Dendritic cell treated with granulocyte-macrophage colony-stimulating factor and Interleukin-4, amounts not matched to agents 40 ng/mL and 50 ng/mL, for 4 days (primary cell): ENCODE measurements around the gene ADD3.

Experiments used
- H3K27ac Mint-ChIP-seq: one replicate; pipeline ENCODE4 v1.8.0; 2022; ENCODE audit warnings: mild to moderate bottlenecking, mixed read lengths
- H3K27me3 Mint-ChIP-seq: one replicate; pipeline ENCODE4 v1.8.0; 2022; ENCODE audit warnings: mild to moderate bottlenecking, mixed read lengths
- H3K36me3 Mint-ChIP-seq: one replicate; pipeline ENCODE4 v1.8.0; 2022; ENCODE audit warnings: low read depth, mixed read lengths
- H3K4me1 Mint-ChIP-seq: one replicate; pipeline ENCODE4 v1.8.0; 2022; ENCODE audit warnings: low read depth, mixed read lengths
- H3K4me3 Mint-ChIP-seq: one replicate; pipeline ENCODE4 v1.8.0; 2022; ENCODE audit warnings: mild to moderate bottlenecking, moderate library complexity, mixed read lengths
- H3K9me3 Mint-ChIP-seq: one replicate; pipeline ENCODE4 v1.8.0; 2022; ENCODE audit warnings: mixed read lengths
- intact Hi-C: fragments of 100-400 bp; cut with micrococcal nuclease; formaldehyde crosslinking; loops from one replicate; pipeline ENCODE4 v1.15.0; 2022

Gene ADD3

DNA sequence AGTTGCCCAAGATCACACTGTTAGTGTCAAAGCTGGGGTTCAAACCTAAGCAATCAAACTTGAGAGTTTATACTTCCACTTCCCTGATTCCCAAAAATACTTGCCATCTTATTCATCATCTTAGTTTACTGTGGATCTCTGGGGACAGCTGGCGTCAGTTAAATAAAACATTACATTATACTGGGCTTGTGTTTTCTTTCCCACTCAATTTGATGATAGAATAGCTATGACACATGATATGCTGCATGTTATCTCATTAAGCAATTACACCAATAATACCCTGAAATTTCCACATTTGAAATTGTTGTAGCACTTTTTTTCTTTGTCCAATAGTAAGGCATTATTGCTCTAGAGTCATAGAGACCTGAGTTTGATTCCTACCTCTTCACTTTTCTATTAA is 136.7 kb downstream of the ADD3 start:
- H3K27me3 Mint-ChIP-seq, result peaks cover 19% of the 10 kb centered on the region
- H3K4me3 Mint-ChIP-seq, result no peak overlapping the region
- intact Hi-C loops, result loop anchor here (5.0 kb wide), 2 partner anchors 33 to 63 kb away; partner anchors contain the start of gene MXI1
- no peaks in the 10 kb centered on the region for H3K9me3 Mint-ChIP-seq
- H3K27ac Mint-ChIP-seq, result no peak overlapping the region
- H3K36me3 Mint-ChIP-seq, result peaks cover 6% of the 10 kb centered on the region
- H3K4me1 Mint-ChIP-seq, result peaks cover 38% of the 10 kb centered on the region

DNA sequence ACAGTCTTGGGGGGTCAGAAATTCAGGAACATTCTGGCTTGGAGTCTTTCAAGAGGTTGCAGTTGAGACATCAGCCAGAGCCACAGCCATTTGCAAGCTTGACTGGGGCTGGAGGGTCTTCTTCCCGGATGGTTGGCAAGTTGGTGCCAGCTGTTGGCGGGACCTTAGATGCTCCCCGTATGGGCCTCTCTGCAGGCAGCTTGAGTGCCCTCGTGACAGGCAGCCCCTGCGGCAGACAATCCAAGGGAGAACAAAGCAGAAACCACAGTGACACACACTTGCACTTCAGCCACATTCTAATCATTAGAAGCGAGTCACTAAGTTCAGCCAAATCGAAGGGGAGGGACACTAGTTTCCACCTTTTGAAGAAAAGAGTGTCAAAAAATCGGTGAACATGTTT is 140.2 kb downstream of the ADD3 start:
- Mint-ChIP-seq H3K9me3 (no peaks in the 10 kb centered on the region), H3K27ac (no peak overlapping the region), H3K36me3 (peaks cover 5% of the 10 kb centered on the region), H3K27me3 (peaks cover 35% of the 10 kb centered on the region), H3K4me1 (peaks cover 36% of the 10 kb centered on the region), H3K4me3 (no peak overlapping the region)
- intact Hi-C loops, result no loop called here

DNA sequence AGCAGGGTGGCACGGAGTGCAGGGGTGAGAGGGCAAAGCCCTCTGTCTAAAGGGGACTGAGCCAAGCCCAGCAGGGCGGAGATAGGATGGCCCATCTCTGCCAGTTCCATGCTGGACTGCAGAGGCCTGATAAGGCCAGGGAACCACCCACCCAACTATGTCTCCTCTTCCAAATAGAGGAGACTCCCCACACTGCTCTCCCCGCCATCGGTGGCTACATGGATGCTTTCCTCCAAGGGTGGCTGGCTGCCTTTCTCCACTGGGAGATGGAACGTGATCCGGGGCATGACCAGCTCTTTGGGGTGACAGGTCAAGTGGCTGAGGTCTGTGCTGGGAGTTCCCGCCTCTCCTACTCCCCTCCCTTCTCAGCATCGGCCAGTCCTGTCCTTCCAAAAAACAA is 141.5 kb downstream of the ADD3 start:
- H3K27me3 Mint-ChIP-seq, result peaks cover 41% of the 10 kb centered on the region
- H3K9me3 Mint-ChIP-seq, result no peaks in the 10 kb centered on the region
- no peaks in the 10 kb centered on the region for H3K36me3 Mint-ChIP-seq
- no peak overlapping the region for H3K27ac Mint-ChIP-seq
- intact Hi-C loops, result no loop called here
- H3K4me3 Mint-ChIP-seq, result no peak overlapping the region
- peaks cover 43% of the 10 kb centered on the region for H3K4me1 Mint-ChIP-seq

DNA sequence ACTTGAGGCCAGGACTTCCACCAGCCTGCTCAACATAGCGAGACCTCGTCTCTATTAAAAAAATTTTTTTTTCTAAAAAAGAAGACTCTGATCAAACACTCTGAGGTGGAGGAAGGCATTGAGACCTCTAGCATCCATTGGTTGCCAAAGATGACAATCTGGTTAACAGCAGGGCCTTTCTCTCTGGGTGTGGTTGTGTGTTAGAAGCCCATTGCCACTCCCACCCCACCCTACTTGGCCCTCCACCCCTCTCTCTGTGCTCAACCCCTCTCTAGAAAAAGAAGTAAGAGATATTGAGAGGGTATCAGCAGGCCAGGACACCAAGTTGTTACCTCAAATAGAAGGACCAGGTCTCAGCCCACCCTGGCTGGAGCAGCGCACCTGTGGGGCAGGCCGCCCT is 142.3 kb downstream of the ADD3 start:
- H3K4me1 Mint-ChIP-seq, result peaks cover 43% of the 10 kb centered on the region
- peaks cover 41% of the 10 kb centered on the region for H3K27me3 Mint-ChIP-seq
- no peaks in the 10 kb centered on the region for H3K36me3 Mint-ChIP-seq
- H3K9me3 Mint-ChIP-seq, result no peaks in the 10 kb centered on the region
- H3K4me3 Mint-ChIP-seq, result no peak overlapping the region
- no peak overlapping the region for H3K27ac Mint-ChIP-seq
- intact Hi-C loops, result no loop called here

DNA sequence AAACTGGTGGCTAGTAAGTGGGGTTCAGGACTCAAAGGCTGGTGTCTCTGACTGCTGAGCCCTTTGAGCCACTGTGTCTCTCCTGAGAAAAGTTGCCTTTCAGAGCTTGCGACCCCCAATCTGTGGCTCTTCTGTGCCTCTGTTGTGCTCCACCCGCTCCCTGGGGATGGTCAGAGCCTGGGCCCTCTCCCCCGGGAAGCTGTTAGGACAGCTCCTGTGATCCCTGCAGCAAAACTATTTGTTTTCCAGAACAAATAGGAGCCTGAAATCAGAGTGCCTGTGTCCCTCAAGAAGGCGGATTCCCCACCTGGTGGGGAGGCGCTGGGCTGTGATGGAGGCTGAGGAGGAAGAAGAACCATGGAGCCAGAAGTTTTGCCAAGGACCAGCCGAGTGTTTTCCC is 143.2 kb downstream of the ADD3 start:
- no peaks in the 10 kb centered on the region for H3K36me3 Mint-ChIP-seq
- peaks cover 37% of the 10 kb centered on the region for H3K27me3 Mint-ChIP-seq

DNA sequence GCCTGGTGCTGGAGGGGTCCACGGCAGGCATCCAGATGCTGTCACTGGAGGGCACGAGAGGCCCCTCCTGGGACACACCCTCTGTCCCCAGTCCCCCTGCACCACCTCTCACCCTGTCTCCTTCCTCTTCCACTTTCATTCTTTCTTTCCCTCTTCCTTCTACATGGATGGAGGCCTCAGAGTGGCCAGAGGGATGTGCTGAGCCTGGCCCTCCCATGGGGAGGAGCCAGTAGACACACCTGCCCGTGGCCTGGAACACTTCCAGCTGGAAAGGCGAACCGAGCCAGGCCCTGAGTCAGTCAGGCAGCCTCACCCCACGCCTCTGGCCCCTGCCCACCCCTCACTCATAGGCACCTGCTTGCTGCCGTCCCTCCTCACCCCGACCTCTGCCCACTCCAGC is 143.7 kb downstream of the ADD3 start:
- Mint-ChIP-seq H3K4me1 (peaks cover 57% of the 10 kb centered on the region), H3K27me3 (peaks cover 37% of the 10 kb centered on the region), H3K36me3 (no peaks in the 10 kb centered on the region), H3K9me3 (no peaks in the 10 kb centered on the region), H3K4me3 (no peak overlapping the region), H3K27ac (peak overlapping the region; percentile 63)
- intact Hi-C loops, result no loop called here

More for the DNA sequence above, 143.2 kb downstream of the ADD3 start:
- no peaks in the 10 kb centered on the region for H3K9me3 Mint-ChIP-seq
- no peak overlapping the region for H3K4me3 Mint-ChIP-seq
- intact Hi-C loops, result no loop called here
- H3K4me1 Mint-ChIP-seq, result peaks cover 52% of the 10 kb centered on the region
- H3K27ac Mint-ChIP-seq, result no peak overlapping the region

DNA sequence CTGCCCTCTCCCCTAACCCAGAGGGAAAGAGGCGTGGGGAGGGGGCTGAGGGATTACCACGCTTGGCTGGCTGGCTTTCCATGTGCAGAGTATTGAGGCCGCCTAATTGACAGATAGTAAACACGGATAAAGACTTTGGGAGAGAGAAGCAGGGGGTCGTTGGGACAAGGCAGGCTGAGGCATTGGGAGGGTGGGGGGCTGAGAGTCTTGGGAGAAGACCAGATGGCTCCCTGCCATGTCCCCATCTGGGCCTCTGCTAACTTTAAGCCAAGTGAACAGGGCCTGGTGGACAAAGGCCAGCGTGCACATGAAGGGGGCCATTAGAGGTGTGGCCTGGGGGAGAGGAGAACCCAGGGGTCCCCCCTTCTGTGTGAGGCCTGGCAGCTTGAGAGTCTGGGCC is 144.2 kb downstream of the ADD3 start:
- peaks cover 62% of the 10 kb centered on the region for H3K4me1 Mint-ChIP-seq
- H3K4me3 Mint-ChIP-seq, result no peak overlapping the region
- H3K36me3 Mint-ChIP-seq, result no peaks in the 10 kb centered on the region
- H3K27me3 Mint-ChIP-seq, result peaks cover 37% of the 10 kb centered on the region
- intact Hi-C loops, result no loop called here
- peak overlapping the region; percentile 63 for H3K27ac Mint-ChIP-seq
- H3K9me3 Mint-ChIP-seq, result no peaks in the 10 kb centered on the region

DNA sequence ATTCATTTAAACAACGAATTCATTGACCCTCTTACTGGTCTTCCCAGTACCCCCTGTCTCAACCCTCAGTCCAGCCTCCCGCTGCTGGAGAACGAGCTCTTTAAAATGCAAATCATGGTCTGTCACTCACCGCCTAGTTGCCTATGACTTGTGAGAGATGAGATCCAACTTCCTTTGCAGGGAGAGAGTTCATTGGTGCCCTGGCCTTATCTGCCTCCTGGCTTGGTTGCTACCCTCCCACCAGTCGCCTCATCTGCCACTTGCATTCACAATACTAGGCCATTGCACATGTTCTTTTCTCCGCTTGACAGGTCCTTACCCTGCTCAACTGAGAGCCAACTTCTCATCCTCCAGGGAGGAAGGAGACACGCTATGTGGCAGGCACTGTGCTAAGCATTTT is 145.6 kb downstream of the ADD3 start:
- H3K27ac Mint-ChIP-seq, result peak overlapping the region; percentile 63
- intact Hi-C loops, result no loop called here
- peaks cover 37% of the 10 kb centered on the region for H3K27me3 Mint-ChIP-seq
- no peaks in the 10 kb centered on the region for H3K9me3 Mint-ChIP-seq
- no peak overlapping the region for H3K4me3 Mint-ChIP-seq
- H3K4me1 Mint-ChIP-seq, result peaks cover 58% of the 10 kb centered on the region
- H3K36me3 Mint-ChIP-seq, result no peaks in the 10 kb centered on the region

DNA sequence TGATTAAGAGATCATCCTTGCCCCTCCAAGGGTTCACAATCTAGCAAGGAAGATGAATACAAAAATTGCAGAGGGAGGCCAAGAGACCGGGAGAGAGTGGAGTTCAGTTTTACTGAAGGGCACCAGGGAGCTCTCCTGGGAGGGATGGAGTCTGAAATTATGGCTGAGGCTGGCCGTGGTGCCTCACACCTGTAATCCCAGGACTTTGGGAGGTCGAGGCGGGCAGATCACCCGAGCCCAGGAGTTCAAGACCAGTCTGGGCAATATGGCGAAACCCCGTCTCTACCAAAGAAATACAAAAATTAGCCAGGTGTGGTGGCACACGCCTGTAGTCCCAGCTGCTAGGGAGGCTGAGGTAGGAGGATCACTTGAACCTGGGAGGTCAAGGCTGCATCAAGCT is 148.3 kb downstream of the ADD3 start:
- peak overlapping the region; percentile 88 for H3K27ac Mint-ChIP-seq
- intact Hi-C loops, result loop anchor here (5.0 kb wide), 1 partner anchor 51 kb away; the partner anchor contains the start of gene MXI1
- peaks cover 22% of the 10 kb centered on the region for H3K27me3 Mint-ChIP-seq

DNA sequence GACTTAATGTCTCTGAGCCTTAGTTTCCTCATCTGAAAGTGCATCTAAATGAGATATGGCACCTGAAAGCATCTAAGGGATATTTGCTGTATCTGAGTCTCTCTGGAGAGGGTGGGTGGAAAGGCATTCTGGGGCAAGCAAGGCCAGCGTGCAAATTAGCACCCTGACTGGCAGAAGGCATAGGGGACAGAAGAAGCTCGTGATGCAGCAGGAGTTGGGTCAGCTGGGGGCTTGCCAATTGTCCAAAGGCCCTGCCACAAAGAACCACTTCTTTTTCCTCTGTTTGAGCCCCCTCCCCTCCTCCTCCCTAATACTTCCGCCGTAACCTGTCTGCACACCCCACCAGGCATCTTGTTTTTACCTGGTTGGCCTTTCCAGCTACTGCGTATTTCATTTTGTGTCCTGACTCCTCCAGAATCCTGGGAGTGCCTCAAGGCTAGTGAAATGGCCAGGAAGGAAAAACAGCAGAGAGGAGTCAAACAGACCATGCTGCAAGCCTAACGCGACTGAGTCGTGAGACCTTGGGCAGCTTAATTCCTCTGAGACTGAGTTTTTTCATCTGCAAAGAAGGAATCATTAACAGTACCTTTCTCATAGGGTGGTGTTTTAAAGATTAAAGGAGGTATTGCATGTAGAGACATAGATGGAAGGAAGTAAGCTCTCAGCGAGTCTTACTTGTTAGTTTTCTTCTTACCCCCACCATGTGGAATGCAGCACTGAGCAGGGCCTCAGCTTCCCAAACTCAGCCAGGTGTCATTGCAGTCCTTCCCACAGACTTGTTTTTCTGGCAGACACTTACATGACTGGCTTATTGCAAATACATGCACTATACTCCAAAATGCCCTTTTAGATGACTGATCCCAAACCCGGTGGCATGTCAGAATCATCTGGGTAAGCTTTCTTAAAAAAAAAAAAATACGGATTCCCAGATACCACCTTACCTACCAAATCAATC is 150.5 kb downstream of the ADD3 start:
- Mint-ChIP-seq H3K9me3 (no peaks in the 10 kb centered on the region), H3K27me3 (peaks cover 8% of the 10 kb centered on the region)

More for the DNA sequence above, 148.3 kb downstream of the ADD3 start:
- H3K4me1 Mint-ChIP-seq, result peaks cover 60% of the 10 kb centered on the region
- H3K9me3 Mint-ChIP-seq, result no peaks in the 10 kb centered on the region
- no peak overlapping the region for H3K4me3 Mint-ChIP-seq
- no peaks in the 10 kb centered on the region for H3K36me3 Mint-ChIP-seq

DNA sequence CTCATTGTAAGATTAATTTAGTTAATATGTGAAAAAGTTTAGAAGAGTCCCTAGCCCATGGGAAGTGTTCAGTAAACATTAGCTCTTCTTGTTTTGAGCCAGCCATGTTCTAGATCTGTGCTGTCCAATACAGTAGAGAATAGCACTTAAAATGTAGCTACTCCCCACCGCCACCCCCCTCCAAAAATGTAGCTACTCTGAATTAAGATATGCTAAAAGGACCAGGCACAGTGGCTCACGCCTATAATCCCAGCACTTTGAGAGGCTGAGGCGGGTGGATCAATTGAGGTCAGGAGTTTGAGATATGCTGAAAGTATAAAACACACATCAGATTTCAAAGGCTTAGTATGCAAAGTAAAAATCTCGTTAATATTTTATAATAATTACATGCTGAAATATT is 152.3 kb downstream of the ADD3 start:
- intact Hi-C loops, result no loop called here
- H3K4me1 Mint-ChIP-seq, result peaks cover 45% of the 10 kb centered on the region
- H3K27ac Mint-ChIP-seq, result no peak overlapping the region
- no peaks in the 10 kb centered on the region for H3K36me3 Mint-ChIP-seq
- H3K27me3 Mint-ChIP-seq, result peaks cover 9% of the 10 kb centered on the region
- no peaks in the 10 kb centered on the region for H3K9me3 Mint-ChIP-seq
- no peak overlapping the region for H3K4me3 Mint-ChIP-seq

More for the DNA sequence above, 150.5 kb downstream of the ADD3 start:
- H3K4me1 Mint-ChIP-seq, result peaks cover 48% of the 10 kb centered on the region
- no peak overlapping the region for H3K4me3 Mint-ChIP-seq
- intact Hi-C loops, result loop anchor here (5.0 kb wide), 1 partner anchor 49 kb away; the partner anchor contains the start of gene MXI1
- no peaks in the 10 kb centered on the region for H3K36me3 Mint-ChIP-seq
- no peak overlapping the region for H3K27ac Mint-ChIP-seq

DNA sequence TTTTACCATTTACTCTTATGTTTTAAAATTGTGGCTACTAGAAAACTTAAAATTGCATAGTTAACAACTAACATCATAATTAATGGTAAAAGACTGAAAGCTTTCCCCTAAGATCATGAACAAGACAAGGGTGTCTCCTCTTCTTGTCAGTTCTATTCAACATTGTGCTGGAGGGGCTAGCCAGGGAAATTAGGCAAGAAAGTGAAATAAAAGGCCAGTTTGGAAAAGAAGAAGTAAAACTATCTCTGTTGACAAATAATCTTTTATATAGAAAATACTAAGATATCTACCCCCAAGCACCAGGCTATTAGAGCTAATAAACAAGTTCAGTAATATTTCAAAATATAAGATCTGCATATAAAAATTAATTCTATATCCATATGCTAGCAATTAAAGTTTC is 152.7 kb downstream of the ADD3 start:
- intact Hi-C loops, result no loop called here
- H3K36me3 Mint-ChIP-seq, result no peaks in the 10 kb centered on the region
- H3K27me3 Mint-ChIP-seq, result peaks cover 9% of the 10 kb centered on the region
- no peaks in the 10 kb centered on the region for H3K9me3 Mint-ChIP-seq
- H3K4me1 Mint-ChIP-seq, result peaks cover 46% of the 10 kb centered on the region
- no peak overlapping the region for H3K4me3 Mint-ChIP-seq
- H3K27ac Mint-ChIP-seq, result no peak overlapping the region

DNA sequence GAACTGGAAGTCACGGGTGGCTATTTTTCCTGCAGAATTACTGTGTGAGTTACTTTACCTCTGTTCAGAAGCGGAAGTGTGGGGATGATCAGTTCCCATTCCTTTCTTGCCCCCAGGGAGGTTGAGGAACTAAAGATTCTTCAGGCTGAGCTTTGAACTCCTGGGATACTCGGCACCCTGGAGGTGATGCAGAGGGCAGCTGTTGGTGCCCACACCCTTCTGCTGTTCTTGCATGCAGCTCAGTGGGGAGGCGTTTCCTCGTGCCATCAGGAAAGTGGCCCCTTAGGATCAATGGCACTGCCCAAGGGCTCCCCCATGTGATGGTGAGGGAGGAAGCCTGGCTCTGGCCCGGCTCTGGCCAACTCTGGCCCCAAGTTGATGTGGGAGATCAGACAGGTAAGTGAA is 155.0 kb downstream of the ADD3 start:
- Mint-ChIP-seq H3K36me3 (no peaks in the 10 kb centered on the region), H3K27ac (peak overlapping the region; percentile 34), H3K4me3 (peak overlapping the region; percentile 4), H3K4me1 (peaks cover 38% of the 10 kb centered on the region), H3K9me3 (no peaks in the 10 kb centered on the region), H3K27me3 (peaks cover 25% of the 10 kb centered on the region)
- intact Hi-C loops, result no loop called here

DNA sequence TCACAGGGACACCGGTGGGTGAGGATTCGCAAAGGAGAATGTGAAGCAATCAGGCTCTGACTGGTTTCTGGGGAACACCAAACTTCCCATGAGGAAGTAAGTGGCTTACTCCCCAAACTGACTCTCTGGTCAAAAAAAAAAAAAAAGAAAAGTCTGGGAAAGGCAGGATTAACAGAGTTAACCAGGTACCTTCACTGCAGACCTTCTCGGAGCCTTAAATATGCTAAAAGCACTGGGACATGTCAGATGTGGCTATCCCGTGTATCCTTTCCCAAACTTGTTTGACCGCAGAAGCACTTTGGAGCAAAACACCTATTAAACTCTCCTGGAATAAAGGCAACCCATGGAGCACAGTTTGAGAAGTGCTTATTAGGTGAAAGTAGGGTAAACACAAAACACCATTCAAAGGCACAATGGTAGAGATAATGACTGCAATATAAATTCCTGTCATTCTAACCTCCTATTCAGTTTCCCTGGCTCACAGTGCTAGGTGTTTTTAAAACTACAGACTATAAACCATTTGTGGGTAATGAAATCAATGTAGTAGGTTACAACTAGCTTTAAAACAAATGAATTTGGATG is 155.5 kb downstream of the ADD3 start:
- Mint-ChIP-seq H3K4me3 (no peak overlapping the region), H3K27ac (peak overlapping the region; percentile 34), H3K27me3 (peaks cover 27% of the 10 kb centered on the region), H3K4me1 (peaks cover 43% of the 10 kb centered on the region), H3K36me3 (no peaks in the 10 kb centered on the region), H3K9me3 (no peaks in the 10 kb centered on the region)
- intact Hi-C loops, result no loop called here
